GM21717 (cell line): ENCODE measurements around the gene PRKN.

Source experiments
- ATAC-seq: cut with Tn5 transposase; IDR thresholded peaks from one replicate; pipeline ENCODE4 v1.9.1; 2021; ENCODE audit warnings: mild to moderate bottlenecking, moderate library complexity; ENCODE audit not compliant: unreplicated experiment

The PRKN gene

GRCh38 chr6:161644521-161644920, 1083.0 kb downstream of the PRKN start:
- ATAC-seq, result no peak

GRCh38 chr6:161641175-161641574, 1086.4 kb downstream of the PRKN start:
- ATAC-seq, result no peak

- ATAC-seq, result no peak
Observed at GRCh38 chr6:161639772-161640171, 1087.8 kb downstream of the PRKN start.

- ATAC-seq, result no peak
Observed at GRCh38 chr6:161637658-161638057, 1089.9 kb downstream of the PRKN start.

- ATAC-seq, result no peak
Observed at GRCh38 chr6:161636882-161637430, 1090.6 kb downstream of the PRKN start.

- no peak for ATAC-seq
Observed at GRCh38 chr6:161635975-161636374, 1091.6 kb downstream of the PRKN start.

- no peak for ATAC-seq
Observed at GRCh38 chr6:161634916-161635315, 1092.7 kb downstream of the PRKN start.

GRCh38 chr6:161631676-161632194, 1095.8 kb downstream of the PRKN start:
- ATAC-seq, result no peak

GRCh38 chr6:161630674-161631073, 1096.9 kb downstream of the PRKN start:
- ATAC-seq, result no peak

- ATAC-seq, result no peak
Observed at GRCh38 chr6:161626132-161626676, 1101.4 kb downstream of the PRKN start.

- ATAC-seq, result no peak
Observed at GRCh38 chr6:161624111-161624510, 1103.5 kb downstream of the PRKN start.

- no peak for ATAC-seq
Observed at GRCh38 chr6:161622779-161623178, 1104.8 kb downstream of the PRKN start.

GRCh38 chr6:161618831-161619454, 1108.6 kb downstream of the PRKN start:
- ATAC-seq, result no peak

GRCh38 chr6:161613711-161614110, 1113.9 kb downstream of the PRKN start:
- ATAC-seq, result no peak

- ATAC-seq, result no peak
Observed at GRCh38 chr6:161608771-161609170, 1118.8 kb downstream of the PRKN start.

GRCh38 chr6:161607696-161608297, 1119.8 kb downstream of the PRKN start:
- ATAC-seq, result no peak

- ATAC-seq, result no peak
Observed at GRCh38 chr6:161602359-161602758, 1125.2 kb downstream of the PRKN start.

GRCh38 chr6:161598896-161599295, 1128.7 kb downstream of the PRKN start:
- no peak for ATAC-seq

- no peak for ATAC-seq
Observed at GRCh38 chr6:161596807-161597520, 1130.6 kb downstream of the PRKN start.

- ATAC-seq, result no peak
Observed at GRCh38 chr6:161594412-161594811, 1133.2 kb downstream of the PRKN start.

- ATAC-seq, result no peak
Observed at GRCh38 chr6:161590961-161591627, 1136.5 kb downstream of the PRKN start.
